ENCODE data around the gene PCDH12. TPM values are rescaled to one million over a fixed set of nuclear protein-coding genes. Genes with fewer than 3 reads are reported as not detected.

Gene PCDH12
- total RNA-seq = 19.8 TPM
- 10 to 100 TPM; 13.0 to 19.9 (median 18.3) TPM for polyA plus RNA-seq (ENCODE audit: insufficient read depth in 1 of 8, insufficient read length in 8 of 8, low replicate concordance in 1 of 8)
- long read RNA-seq, donor 1, full-length matches to known transcripts = 7 of 7 reads
- long read RNA-seq, donor 1, partial matches to known transcripts = 0 of 7 reads
- long read RNA-seq, donor 1, other reads (novel, unspliced or antisense) = 0 of 7 reads
- long read RNA-seq, donor 2 = 0 reads
- long read RNA-seq, donor 3, full-length matches to known transcripts = 10 of 10 reads
- long read RNA-seq, donor 3, partial matches to known transcripts = 0 of 10 reads
- long read RNA-seq, donor 3, other reads (novel, unspliced or antisense) = 0 of 10 reads
- long read RNA-seq, donor 4, full-length matches to known transcripts = 7 of 7 reads
- long read RNA-seq, donor 4, partial matches to known transcripts = 0 of 7 reads
- long read RNA-seq, donor 4, other reads (novel, unspliced or antisense) = 0 of 7 reads
- long read RNA-seq, donor 5, full-length matches to known transcripts = 9 of 17 reads
- long read RNA-seq, donor 5, partial matches to known transcripts = 8 of 17 reads
- long read RNA-seq, donor 5, other reads (novel, unspliced or antisense) = 0 of 17 reads
- long read RNA-seq, donor 6, full-length matches to known transcripts = 6 of 6 reads
- long read RNA-seq, donor 6, partial matches to known transcripts = 0 of 6 reads
- long read RNA-seq, donor 6, other reads (novel, unspliced or antisense) = 0 of 6 reads
- long read RNA-seq, donor 7, full-length matches to known transcripts = 5 of 5 reads
- long read RNA-seq, donor 7, partial matches to known transcripts = 0 of 5 reads
- long read RNA-seq, donor 7, other reads (novel, unspliced or antisense) = 0 of 5 reads
- long read RNA-seq, donor 8, full-length matches to known transcripts = 7 of 45 reads
- long read RNA-seq, donor 8, partial matches to known transcripts = 38 of 45 reads
- long read RNA-seq, donor 8, other reads (novel, unspliced or antisense) = 0 of 45 reads
- long read RNA-seq, donor 9, full-length matches to known transcripts = 6 of 6 reads
- long read RNA-seq, donor 9, partial matches to known transcripts = 0 of 6 reads
- long read RNA-seq, donor 9, other reads (novel, unspliced or antisense) = 0 of 6 reads
- long read RNA-seq, donor 10, full-length matches to known transcripts = 10 of 10 reads
- long read RNA-seq, donor 10, partial matches to known transcripts = 0 of 10 reads
- long read RNA-seq, donor 10, other reads (novel, unspliced or antisense) = 0 of 10 reads
- long read RNA-seq, donor 11, full-length matches to known transcripts = 4 of 17 reads
- long read RNA-seq, donor 11, partial matches to known transcripts = 7 of 17 reads
- long read RNA-seq, donor 11, other reads (novel, unspliced or antisense) = 6 of 17 reads

DNA sequence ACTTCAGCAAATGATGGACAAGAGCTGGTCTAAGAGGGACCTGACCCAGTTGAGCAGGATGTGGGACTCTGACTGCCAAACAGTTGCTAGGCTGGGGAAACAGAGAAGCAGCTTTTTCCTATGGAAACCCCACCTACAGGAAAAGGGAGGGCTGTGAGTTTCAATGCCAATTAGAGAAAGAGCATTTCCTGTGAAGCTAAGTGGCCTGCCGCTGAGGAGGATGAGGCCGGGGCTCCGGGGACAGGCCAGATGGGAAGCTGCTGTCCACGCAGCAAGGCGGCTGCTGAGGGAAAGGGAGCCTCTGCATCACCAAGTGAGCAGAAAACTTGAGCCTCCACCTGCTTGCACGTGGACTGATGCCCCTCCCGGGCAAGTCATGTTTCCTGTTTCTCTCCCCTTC lies at the start of gene PCDH12:
PCDH12 (minus strand) TSS at position 90 of the 400 bp plus-strand sequence. CDS start 351 bp downstream, outside the sequence.
- peaks cover 5% of the 10 kb centered on the region for H3K36me3 ChIP-seq (ENCODE audit: control insufficient read depth, insufficient read depth, low read length)
- H3K9me3 ChIP-seq (replicated peaks; ENCODE audit: control insufficient read depth, low read depth, low read length) = no peaks in the 10 kb centered on the region
- peak; percentile 97 for DNase-seq
- peak within 1 kb of the TSS; percentile 88 for H3K27ac ChIP-seq (ENCODE audit: low read length)
- no peaks in the 10 kb centered on the region for H3K27me3 ChIP-seq (ENCODE audit: control insufficient read depth, insufficient read depth, low read length)
- peak within 1 kb of the TSS; percentile 43 for H3K4me3 ChIP-seq (ENCODE audit: low read length)
- WGBS (ENCODE audit: insufficient coverage) = 3% methylated on average over 6 of the region's 7 CpGs
- H3K4me1 ChIP-seq (ENCODE audit: control insufficient read depth, insufficient read depth, low read length) = peaks cover 34% of the 10 kb centered on the region

DNA sequence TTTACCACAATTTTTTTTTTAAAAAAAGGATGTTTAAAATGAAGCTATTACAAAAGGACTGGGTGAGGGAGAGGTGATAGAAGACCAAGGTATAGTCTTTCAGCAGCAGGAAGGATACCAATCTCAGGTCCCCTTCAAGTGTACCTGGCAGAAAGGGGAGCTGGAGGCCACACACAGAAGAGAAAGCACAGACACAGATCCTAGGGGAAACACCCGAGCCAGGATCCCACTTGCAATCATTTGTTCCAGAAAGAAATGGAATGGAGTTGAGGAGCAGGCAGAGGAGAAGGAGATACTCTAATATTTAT lies 49.2 kb upstream of the PCDH12 start:
- H3K9me3 ChIP-seq (replicated peaks; ENCODE audit: control insufficient read depth, low read depth, low read length) = no peaks in the 10 kb centered on the region
- H3K27me3 ChIP-seq (ENCODE audit: control insufficient read depth, insufficient read depth, low read length) = no peaks in the 10 kb centered on the region
- WGBS (ENCODE audit: insufficient coverage) = no CpG with 5 or more reads among the region's 1 CpG
- H3K4me3 ChIP-seq (ENCODE audit: low read length) = no peak overlapping the region
- H3K27ac ChIP-seq (ENCODE audit: low read length) = no peak overlapping the region
- H3K4me1 ChIP-seq (ENCODE audit: control insufficient read depth, insufficient read depth, low read length) = peaks cover 5% of the 10 kb centered on the region
- DNase-seq = no peak
- H3K36me3 ChIP-seq (ENCODE audit: control insufficient read depth, insufficient read depth, low read length) = peaks cover 44% of the 10 kb centered on the region

DNA sequence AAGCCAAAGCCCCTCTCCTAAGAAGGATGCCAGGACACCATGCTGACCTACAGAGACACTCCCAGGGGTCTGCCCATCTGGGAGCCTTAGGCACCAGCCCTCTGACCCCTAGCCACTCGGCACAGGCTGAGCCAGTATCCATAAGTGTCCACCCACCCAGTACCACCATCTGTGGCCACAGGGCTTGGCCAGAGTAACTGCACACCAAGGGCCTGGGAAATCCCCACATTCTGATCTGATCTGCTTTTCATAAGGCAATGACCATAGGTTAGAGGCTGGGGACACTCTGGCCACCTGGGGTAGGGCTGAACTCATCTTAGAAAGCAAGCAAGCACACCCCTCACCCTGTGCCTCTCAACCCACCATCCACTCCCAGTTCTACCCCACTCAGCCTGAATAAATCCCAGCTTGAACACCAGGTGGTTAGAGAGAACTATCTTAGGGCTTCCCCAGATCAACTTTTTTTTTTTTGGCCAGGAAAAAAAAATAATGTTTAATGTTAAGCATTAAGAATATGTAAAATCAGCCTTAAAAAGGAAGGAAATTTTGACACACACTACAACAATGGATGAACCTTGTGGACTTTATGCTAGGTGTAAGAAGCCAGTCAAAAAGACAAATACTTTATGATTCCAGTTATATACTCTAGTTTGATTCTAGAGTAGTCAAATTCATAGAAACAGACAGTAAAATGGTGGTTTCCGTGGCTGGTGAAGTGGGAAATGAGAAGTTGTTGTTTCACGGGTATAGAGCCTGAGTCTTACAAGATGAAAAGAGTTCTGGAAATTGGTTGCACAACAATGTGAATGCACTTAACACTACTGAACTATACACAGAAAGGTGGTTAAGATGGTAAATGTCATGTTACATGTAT lies 48.6 kb upstream of the PCDH12 start:
- Histone ChIP-seq H3K27me3 (ENCODE audit: control insufficient read depth, insufficient read depth, low read length) (no peaks in the 10 kb centered on the region), H3K27ac (ENCODE audit: low read length) (no peak overlapping the region), H3K4me3 (ENCODE audit: low read length) (no peak overlapping the region), H3K4me1 (ENCODE audit: control insufficient read depth, insufficient read depth, low read length) (no peaks in the 10 kb centered on the region), H3K9me3 (replicated peaks; ENCODE audit: control insufficient read depth, low read depth, low read length) (no peaks in the 10 kb centered on the region), H3K36me3 (ENCODE audit: control insufficient read depth, insufficient read depth, low read length) (peaks cover 49% of the 10 kb centered on the region)
- DNase-seq = no peak
- 88% methylated on average over 1 of the region's 3 CpGs for WGBS (ENCODE audit: insufficient coverage)

DNA sequence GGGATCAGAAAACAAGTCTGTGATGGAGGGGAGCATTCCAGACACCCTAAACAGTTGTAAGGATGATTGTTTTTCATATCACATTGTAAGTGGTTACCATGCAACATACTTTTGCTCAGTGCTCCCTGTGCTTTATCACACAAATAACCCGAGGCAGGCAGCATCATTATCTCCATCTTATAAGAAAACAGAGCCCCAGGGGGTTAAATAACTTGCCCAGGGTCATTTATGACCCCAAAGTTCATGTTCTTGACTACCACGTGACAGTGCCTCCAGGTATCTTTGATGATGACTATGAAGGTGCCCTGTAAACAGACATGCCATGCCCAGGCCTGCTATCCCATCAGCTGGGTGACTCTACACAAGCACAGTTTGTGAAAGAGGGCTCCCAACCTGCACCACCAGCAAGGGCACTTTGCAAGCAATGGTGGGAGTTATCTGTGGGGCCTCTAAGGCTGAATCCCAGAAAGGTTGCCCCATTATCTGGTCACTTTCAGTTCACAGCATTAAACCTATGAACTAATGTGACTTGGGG lies 45.3 kb upstream of the PCDH12 start:
- Histone ChIP-seq H3K4me1 (ENCODE audit: control insufficient read depth, insufficient read depth, low read length) (no peaks in the 10 kb centered on the region), H3K27me3 (ENCODE audit: control insufficient read depth, insufficient read depth, low read length) (no peaks in the 10 kb centered on the region), H3K36me3 (ENCODE audit: control insufficient read depth, insufficient read depth, low read length) (peaks cover 55% of the 10 kb centered on the region), H3K9me3 (replicated peaks; ENCODE audit: control insufficient read depth, low read depth, low read length) (no peaks in the 10 kb centered on the region), H3K27ac (ENCODE audit: low read length) (no peak overlapping the region), H3K4me3 (ENCODE audit: low read length) (no peak overlapping the region)
- 86% methylated on average over 1 of the region's 2 CpGs for WGBS (ENCODE audit: insufficient coverage)
- no peak for DNase-seq

DNA sequence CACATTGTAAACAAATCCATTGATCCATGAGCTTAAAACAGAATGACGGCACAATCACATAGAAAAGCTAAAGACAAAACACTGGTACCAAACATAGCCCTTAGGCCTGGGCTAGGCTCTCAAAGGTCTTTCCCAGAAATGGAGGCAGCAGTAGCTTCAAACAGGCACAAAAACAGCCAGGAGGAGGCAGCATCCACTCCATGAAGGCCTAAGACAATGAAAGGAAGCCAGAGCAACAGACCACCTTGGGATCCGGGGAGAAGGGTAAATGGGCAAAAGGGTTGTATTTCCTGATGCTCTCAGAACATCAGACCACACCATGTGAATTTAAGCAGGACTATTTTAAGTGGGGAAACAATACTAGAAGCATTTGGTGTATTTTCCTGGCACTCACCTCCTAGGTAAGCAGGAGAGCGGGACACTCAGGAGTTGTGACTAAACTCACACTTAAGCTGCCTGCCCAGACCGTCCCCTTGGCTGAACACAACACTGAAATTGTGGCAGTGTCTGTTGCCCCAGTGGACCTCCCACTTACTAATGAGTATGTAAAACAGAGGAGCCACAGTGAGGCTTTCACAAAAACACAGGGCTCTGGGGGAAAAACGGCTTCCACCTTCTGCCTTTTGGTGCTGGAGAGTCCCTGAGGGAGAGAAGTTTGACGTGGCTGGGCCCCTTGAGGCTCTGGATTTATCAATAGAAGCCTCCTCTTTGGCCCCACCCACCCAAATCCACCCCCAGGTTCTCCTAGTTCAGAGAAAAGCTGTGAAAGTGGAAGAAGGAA lies 42.9 kb upstream of the PCDH12 start:
- peaks cover 44% of the 10 kb centered on the region for H3K36me3 ChIP-seq (ENCODE audit: control insufficient read depth, insufficient read depth, low read length)
- no peaks in the 10 kb centered on the region for H3K9me3 ChIP-seq (replicated peaks; ENCODE audit: control insufficient read depth, low read depth, low read length)
- H3K4me1 ChIP-seq (ENCODE audit: control insufficient read depth, insufficient read depth, low read length) = no peaks in the 10 kb centered on the region
- H3K27ac ChIP-seq (ENCODE audit: low read length) = no peak overlapping the region
- H3K4me3 ChIP-seq (ENCODE audit: low read length) = no peak overlapping the region
- no peaks in the 10 kb centered on the region for H3K27me3 ChIP-seq (ENCODE audit: control insufficient read depth, insufficient read depth, low read length)
- WGBS (ENCODE audit: insufficient coverage) = 100% methylated on average over 1 of the region's 6 CpGs
- DNase-seq = no peak

GRCh38 chr5:142000173-142000572 lies 42.2 kb upstream of the PCDH12 start:
- Histone ChIP-seq H3K27ac (ENCODE audit: low read length) (no peak overlapping the region), H3K36me3 (ENCODE audit: control insufficient read depth, insufficient read depth, low read length) (peaks cover 40% of the 10 kb centered on the region), H3K9me3 (replicated peaks; ENCODE audit: control insufficient read depth, low read depth, low read length) (no peaks in the 10 kb centered on the region), H3K4me3 (ENCODE audit: low read length) (no peak overlapping the region), H3K4me1 (ENCODE audit: control insufficient read depth, insufficient read depth, low read length) (no peaks in the 10 kb centered on the region), H3K27me3 (ENCODE audit: control insufficient read depth, insufficient read depth, low read length) (no peaks in the 10 kb centered on the region)
- 80% methylated on average over 1 of the region's 1 CpG for WGBS (ENCODE audit: insufficient coverage)
- DNase-seq = no peak

GRCh38 chr5:141997358-141997960 lies 39.5 kb upstream of the PCDH12 start:
- no peak overlapping the region for H3K4me3 ChIP-seq (ENCODE audit: low read length)
- H3K9me3 ChIP-seq (replicated peaks; ENCODE audit: control insufficient read depth, low read depth, low read length) = no peaks in the 10 kb centered on the region
- 76% methylated on average over 4 of the region's 6 CpGs for WGBS (ENCODE audit: insufficient coverage)
- no peaks in the 10 kb centered on the region for H3K4me1 ChIP-seq (ENCODE audit: control insufficient read depth, insufficient read depth, low read length)
- peaks cover 46% of the 10 kb centered on the region for H3K36me3 ChIP-seq (ENCODE audit: control insufficient read depth, insufficient read depth, low read length)
- no peak overlapping the region for H3K27ac ChIP-seq (ENCODE audit: low read length)
- no peaks in the 10 kb centered on the region for H3K27me3 ChIP-seq (ENCODE audit: control insufficient read depth, insufficient read depth, low read length)
- DNase-seq = no peak

- H3K9me3 ChIP-seq (replicated peaks; ENCODE audit: control insufficient read depth, low read depth, low read length) = no peaks in the 10 kb centered on the region
- DNase-seq = no peak
- H3K4me3 ChIP-seq (ENCODE audit: low read length) = no peak overlapping the region
- H3K36me3 ChIP-seq (ENCODE audit: control insufficient read depth, insufficient read depth, low read length) = peaks cover 33% of the 10 kb centered on the region
- H3K4me1 ChIP-seq (ENCODE audit: control insufficient read depth, insufficient read depth, low read length) = no peaks in the 10 kb centered on the region
- H3K27ac ChIP-seq (ENCODE audit: low read length) = no peak overlapping the region
- no peaks in the 10 kb centered on the region for H3K27me3 ChIP-seq (ENCODE audit: control insufficient read depth, insufficient read depth, low read length)
- no CpG with 5 or more reads among the region's 3 CpGs for WGBS (ENCODE audit: insufficient coverage)
Observed at GRCh38 chr5:141995656-141996055, 37.7 kb upstream of the PCDH12 start.
